Measurements from ENCODE around the gene SPINDOC.
"Not testable (repeated sequence)": the region's sequence is repeated elsewhere in the genome, so short reads cannot be mapped to it uniquely, and the experiment has no call there.

Gene SPINDOC, protein sequence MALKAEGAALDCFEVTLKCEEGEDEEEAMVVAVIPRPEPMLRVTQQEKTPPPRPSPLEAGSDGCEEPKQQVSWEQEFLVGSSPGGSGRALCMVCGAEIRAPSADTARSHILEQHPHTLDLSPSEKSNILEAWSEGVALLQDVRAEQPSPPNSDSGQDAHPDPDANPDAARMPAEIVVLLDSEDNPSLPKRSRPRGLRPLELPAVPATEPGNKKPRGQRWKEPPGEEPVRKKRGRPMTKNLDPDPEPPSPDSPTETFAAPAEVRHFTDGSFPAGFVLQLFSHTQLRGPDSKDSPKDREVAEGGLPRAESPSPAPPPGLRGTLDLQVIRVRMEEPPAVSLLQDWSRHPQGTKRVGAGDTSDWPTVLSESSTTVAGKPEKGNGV

DNA sequence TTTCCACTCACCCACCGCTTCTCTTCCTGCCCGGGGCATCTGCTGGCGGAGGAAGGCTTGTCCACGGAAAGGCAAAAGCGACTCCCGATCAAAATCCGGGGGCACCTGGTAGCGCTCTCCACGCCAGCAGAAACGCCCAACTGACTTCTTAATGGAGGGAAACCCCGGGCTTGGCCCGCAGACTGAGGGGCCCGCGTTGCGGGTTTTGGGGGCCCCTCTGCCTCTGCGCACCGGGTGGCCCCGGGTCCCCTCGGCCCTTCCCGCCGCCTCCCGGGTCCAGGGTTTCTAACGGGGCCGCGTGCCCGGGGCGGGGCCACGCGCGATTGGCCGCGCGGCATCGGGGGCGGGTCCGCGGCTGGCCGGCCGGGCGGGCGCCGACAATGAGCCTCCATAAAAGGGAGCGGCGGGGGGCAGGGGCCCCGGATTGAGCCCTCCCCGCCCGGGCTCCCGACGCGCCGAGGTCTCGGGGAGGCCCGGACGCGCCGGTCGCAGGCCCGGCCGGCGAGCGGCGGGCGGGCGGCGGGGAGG lies at the start of gene SPINDOC:
Gene SPINDOC, plus strand, starts transcription at position 422 of the 528 bp plus-strand sequence. CDS start 231 bp downstream, outside the sequence.
- peak; percentile 97 for DNase-seq (ENCODE audit: low spot score)

DNA sequence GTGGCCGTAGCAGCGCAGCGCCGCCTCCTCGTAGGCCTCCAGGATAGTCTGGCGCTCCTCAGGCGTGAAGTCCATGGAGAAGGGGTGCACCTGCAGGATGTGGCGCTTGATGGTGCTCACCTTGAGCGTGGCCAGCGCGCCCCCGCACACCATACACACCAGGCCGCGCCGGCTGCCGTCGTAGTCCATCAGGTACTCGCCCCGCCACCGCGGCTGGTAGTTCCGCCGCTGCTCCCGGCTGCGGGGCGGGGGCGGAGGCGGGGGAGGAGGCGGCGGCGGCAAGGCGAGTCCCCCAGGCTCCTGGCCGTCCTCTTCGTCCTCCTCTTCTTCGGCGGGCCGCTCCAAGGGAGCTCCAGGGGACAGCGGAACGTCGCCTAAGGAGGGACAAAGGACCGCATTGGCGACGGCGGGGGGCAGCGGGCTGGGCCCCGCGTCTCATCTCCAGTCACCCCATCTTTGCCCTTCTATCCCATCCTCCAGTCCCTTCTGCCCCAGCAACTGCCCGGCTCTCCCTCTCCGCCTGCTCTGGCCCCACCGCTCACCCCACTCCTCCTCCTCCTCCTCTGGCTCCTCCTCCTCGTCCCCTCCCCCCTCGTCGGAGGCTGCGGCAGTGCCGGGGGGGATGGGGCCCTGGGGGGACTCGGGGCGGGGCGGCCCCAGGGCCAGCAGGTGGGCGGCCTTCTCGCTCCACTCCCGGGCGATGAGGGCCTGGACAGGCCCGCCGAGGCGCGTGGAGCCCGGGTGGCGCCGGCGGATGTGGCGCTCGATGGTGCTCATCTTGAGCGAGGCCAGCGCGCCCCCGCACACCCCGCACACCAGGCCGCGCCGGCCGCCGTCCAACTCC lies 49.5 kb upstream of the SPINDOC start:
- peak; percentile 24 for DNase-seq (ENCODE audit: low spot score)

DNA sequence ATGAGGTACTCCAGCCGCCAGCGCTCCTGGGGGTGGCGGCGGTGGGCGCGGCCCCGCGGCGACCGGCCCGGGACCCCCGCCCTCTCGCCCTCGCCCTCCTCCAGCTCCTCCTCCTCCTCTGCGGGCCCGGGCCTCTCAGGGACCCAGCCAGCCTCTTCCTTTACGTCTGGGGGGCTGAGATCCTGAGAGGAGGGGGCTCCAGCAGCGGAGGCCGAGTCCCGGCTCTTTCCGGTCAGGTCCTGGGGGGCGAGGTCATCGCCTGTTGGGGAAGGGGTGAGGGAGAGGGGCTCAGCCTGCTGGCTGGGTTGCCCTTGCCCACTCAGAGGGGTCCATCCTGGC lies 48.9 kb upstream of the SPINDOC start:
- DNase-seq (ENCODE audit: low spot score) = no peak

DNA sequence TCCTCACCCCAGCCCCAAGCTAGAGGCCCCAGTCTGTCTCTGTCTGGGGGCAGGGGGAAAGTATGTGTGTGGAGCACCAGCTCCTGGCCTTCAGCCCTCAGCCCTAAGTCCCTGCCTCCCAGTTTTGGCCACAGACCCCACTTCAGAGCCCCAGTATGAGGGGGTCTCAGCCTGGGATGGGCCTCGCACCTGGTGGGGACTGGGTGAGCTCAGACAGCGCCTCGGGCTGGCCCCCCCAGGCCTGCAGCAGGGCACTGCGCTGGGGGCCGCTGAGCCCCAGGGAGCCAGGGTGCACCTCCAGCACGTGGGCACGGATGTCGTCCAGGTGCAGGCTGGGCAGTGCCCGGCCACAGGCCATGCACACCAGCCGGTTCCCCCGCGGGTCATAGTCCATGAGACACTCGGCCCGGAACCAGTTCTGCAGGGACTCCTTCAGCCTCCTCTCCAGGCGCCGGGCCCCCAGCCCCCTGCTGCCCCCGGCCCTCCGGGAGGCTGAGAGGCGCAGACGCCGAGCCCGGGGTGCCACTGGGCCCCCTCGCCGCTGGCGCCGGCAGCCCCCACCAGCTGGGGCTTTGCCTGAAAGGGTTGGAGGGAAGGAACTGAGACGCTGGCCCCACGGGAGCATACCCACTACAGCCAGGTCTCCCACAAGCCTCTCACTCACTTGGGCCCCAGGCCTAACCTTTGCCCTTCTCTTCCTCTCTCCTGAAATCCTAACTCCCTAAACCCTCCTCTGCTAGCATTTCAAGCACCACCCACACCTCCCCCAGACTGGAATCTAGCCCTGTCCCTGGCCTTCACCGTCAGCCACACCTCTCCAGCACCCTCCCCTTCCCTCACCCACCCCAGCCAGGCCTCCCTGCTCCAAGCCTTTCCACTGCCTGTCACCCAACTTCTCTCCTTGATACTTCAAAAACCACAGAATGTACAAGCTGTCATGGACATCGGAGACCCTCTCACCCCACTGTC lies 48.3 kb upstream of the SPINDOC start:
- DNase-seq (ENCODE audit: low spot score) = peak; percentile 25

DNA sequence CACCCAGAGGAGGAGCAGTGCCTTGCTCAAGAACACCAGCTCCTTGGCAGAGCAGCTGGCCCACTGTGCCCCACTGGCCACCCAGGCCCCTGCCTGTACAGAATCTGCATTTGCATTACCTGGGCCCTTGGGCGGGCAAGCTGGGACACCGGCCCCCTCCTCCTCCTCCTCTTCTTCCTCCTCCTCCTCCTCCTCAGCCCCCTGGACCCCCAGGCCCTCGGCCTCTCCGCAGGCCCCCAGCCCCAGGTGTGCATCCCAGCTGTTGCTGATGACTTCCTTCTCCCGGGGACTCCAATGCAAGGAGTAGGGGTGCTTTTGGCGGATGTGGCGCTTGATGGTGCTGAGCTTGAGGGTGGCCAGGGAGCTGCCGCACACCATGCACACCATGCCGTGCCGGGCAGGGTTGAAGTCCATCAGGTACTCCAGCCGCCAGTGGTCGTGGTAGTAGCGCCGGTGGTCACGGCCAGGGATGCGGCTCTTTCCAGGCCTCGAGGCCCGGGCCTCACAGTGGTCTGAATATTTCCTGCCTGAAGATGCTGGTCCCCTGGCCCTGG lies 47.5 kb upstream of the SPINDOC start:
- DNase-seq (ENCODE audit: low spot score) = no peak

DNA sequence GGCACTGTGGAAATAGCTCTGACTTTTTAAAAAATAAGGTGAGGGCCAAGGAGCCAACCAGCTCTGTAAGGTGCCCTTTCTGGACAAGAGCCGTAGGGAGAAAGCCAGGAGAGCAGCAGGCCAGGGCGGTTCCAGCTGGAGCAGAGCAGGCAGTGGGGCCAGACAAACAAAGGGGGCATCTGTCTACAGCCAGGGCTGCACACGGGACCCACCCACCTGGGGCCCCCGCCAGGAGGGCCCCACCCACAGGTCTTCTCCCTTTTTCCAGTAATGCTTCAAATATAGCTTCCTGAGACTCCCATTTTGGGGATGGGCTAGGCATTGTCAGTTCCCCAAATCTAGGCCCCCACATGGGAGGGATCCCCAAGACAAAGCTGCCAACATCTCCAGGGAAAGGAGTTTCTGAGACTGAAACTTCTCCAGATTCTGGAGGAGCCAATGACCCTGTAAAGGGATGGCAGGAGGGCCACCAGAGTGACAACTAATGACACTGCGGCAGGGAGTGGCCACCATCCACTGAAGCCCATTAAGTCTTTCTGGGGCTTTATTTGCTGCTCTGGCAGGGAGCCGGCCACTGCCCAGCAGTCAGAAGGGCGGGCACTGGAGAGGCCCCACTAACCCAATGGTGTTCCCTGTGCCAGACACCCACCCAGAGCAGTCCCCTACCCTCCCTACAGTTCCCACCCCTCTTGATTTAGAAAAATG lies 46.6 kb upstream of the SPINDOC start:
- DNase-seq (ENCODE audit: low spot score) = no peak

DNA sequence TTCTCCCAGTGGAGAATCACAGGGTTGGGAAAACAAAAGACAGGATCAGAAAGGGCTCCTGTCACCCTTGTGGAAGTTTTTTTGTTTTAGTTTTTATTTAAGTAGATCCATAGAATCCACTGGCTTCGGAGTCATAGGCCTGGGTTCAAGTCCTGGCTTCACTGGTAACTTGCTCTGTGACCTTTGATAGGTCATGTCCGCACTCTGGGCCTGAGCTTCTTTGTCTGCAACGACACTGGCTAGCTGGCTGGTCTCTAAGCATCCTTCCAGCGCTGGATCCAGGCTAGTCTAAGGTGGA lies 46.0 kb upstream of the SPINDOC start:
- DNase-seq (ENCODE audit: low spot score) = no peak

DNA sequence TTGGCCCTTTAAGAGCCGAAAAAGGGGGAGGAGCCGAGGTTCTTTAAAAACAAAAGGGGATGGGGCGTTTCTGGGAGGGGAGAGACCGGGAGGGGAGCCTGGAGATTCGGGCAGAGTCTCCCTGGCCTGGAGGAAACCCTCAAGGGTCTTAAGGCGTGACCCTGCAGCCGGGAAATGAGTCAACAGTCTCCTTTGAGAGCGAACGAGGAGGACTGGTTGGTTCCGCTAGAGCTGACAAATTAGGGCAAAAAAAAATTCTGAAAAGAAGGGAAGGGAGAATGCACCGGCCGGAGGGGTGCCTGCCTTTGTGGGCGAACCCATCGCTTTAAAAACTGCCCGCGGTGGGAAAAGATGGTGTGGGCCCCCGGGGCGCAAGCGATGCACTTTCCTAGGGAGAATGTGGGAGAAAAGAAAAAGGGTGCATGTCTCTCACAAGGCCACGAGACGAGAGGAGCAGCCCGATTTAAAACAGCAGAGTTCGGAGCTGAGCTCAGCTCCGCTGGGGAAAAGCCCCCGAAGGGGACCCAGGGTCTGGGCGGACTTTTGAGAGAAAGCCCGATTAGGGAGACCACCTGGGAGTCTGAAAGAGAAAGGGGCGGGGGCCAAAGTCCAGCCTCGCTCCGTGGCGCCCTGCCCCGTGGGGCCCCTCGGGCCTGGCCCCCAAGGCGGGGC lies 45.6 kb upstream of the SPINDOC start:
- DNase-seq (ENCODE audit: low spot score) = peak; percentile 80

DNA sequence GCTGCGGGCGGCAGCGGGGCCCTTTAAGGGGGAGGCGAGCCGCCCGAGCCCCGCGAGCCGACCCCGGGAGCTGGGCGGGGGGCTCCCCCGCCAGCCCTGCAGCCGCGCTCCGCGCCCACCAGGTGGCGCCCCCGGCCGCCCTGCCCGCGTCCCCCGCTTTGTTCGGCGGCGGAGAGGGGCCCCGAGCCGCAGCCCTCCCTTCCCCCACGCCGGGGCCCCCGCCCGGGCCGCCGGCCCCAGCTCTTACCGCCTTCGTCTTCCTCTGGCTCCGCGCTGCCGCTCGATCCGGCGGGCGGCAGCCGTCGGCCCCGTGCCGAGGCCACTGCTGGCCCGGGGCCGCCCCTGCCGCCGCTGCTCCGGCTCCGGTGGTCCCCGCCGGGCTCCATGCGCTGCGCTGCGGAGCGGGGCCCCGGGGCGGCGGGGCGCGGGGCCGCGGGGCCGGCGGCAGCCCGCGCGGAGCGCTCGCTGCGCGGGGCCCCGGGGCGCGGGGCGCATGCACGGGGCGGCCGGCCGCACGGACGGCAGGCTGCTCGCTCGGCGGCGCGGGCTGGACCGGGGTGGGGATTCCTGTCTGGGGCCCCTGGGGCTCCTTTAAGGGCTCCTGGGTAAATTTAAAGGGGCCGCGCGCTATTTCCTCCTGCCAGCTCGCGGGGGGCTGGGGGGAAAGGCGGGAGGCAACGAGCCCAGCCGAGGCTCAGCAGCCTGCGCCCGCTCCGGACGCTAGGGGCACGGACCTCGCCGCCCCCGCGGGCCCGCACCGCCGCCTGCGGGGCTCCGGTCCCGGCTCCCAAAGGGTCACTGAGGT lies 44.8 kb upstream of the SPINDOC start, which contains the start of gene ZFTA:
Gene ZFTA, minus strand, starts transcription at position 539 of the 805 bp plus-strand sequence. Its CDS starts 153 bp downstream, at position 386.
- peak; percentile 88 for DNase-seq (ENCODE audit: low spot score)

DNA sequence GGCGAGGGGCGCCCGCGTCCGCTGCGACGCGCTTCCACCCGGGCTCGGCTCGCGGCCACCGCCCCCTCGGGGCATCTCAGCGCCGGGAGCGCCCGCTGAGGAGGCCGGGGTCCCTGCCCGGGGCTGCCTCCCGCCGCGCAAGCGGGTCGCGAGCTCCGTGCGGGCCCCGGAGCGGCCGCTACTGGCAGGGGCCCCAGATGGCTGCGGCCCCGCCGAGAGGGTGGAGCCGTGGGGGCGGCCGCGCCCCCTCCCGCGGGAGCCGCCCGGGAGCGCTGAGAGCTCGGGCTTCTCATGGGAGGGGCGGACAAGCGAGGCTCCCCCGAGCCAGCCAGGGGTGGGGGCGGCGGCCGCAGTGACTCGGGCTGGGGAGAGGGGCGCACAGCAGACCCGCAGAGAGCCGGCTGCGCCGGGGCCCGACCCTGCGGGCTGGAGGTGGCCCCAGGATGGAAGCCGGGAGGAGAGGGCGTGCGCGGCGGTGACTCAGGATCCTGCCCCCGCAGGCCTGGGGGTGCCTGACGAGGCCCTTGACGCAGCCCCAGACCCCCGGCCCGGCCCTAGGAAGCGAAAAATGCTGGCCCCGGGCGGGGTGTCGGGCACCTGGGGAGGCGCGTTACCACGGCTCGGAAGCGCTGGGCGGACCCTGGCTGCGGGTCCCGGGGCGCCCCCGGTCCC lies 44.1 kb upstream of the SPINDOC start:
- peak; percentile 86 for DNase-seq (ENCODE audit: low spot score)

DNA sequence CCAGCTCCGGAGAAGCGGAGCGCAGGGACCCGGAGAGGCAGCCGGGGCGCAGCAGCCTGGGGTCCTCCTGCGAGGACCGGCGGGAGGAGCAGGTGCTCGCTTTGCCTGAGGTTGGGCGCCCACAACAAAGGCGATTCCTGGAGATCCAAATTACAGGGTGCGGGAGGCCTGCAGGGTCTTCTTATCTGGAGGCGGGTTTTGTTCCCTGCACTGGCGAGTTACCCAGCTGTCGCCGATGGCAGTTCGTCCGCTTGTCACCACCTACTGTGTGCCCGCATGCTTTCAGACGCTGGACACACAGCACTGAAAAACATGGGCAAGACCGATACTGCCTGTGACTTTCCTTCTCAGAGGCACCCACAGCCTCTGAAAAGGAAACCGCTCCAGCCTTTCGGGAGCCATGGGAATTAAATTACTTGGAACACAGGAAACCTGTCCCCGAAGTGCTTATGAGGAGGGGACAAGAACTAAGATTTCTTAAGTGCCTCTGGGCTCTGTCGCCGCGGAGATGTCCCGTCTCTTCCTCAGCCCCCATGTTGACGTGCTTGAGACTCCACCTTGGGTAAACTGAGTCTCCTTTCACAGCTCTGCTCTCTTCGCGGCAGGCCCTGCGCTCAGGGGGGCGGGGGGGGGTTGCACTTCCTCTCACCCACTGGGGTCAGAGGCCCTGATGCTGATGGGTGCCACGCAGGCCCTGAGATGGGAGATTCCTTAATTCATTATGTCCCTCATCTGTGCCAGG lies 43.4 kb upstream of the SPINDOC start:
- no peak for DNase-seq (ENCODE audit: low spot score)

DNA sequence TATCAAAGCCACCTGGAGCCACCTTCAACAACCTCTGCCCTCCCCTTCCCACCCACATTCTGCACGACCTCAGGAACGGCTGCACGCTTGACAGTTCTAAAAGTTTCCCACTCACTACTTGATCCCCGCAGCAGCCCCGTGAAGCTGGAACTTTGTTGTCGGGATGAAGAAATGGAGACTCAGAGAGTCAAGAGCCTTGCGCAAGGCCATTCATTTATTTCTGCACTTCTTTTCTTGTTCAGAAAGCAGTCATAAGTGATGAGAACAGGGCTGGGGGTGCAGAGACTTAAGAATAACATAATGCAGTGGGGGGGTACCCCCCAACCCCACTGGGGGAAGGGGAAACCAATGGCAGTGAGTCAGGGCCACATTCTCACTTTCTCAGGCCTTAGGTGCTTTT lies 42.5 kb upstream of the SPINDOC start:
- no peak for DNase-seq (ENCODE audit: low spot score)

DNA sequence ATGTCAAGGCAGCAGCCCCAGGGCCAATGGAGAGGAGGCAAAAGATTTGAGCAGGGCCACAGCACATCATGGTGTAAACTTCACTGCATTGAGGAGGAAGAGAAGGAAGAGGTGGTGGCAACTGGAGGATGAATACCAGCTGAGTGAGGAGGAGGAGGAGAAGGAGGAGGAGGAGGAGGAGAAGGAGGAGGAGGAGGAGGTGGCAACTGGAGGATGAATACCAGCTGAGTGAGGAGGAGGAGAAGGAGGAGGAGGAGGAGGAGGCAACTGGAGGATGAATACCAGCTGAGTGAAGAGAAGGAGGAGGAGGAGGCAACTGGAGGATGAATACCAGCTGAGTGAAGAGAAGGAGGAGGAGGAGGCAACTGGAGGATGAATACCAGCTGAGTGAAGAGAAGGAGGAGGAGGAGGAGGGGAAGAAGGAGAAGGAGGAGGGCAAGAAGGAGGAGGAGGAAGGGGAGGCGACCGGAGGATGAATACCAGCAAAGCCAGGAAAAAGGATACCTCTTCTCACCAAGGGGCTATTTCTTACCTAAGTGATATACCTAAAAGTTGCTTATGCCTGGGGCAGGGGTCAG lies 41.4 kb upstream of the SPINDOC start:
- not testable (repeated sequence) for DNase-seq (ENCODE audit: low spot score)

DNA sequence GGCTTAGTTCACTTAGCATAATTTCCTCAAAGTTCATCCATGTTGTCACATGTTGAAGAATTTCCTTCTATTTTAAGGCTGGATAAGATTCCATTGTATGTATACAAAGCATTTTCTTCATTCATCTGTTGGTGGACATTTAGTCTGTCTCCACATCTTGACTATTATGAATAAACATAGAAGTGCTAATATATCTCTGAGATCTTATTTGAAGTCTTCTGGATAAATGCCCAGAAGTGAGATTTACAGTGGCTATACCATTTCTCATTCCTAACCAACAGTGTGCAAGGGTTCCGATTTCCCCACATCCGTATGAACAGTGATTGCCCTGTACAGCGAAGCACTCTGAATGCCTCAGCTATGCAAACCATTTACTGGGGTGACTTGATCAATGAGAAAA lies 38.1 kb upstream of the SPINDOC start:
- DNase-seq (ENCODE audit: low spot score) = no peak

DNA sequence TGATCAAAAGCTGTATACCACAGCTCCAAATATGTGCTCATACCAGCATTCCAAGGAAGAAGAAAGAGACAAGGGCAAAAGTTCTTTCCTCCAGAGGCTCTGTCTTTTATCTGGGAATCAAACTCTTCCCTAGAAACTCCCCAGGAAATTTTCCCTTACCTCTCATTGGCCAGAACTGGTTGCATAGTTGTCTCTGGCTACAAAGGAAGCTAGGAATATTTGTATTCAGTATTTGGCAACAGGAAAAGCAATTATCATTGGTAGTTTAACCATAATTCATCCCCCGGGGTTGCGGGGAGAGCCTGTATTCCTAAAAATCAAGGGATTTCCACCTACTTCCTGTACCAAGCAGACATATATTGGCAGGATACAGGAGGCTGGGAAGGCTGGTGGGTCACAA lies 34.2 kb upstream of the SPINDOC start:
- no peak for DNase-seq (ENCODE audit: low spot score)

DNA sequence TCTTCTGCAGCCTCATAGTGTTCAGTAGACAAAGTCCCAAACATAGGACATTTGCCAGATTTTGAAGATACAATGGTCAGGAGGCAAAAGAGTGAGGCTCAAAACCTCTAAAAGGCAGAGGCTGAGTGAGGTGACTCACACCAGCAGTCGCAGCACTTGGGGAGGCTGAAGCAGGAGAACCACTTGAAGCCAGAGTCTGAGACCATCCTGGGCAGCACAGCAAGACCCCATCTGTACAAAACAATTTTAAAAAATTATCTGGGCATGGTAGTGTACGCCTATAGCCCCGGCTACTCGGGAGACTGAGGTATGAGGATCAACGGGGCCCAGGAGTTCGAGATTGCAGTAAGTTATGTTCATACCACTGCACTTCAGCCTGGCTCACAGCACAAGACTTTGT lies 30.5 kb upstream of the SPINDOC start:
- DNase-seq (ENCODE audit: low spot score) = no peak

DNA sequence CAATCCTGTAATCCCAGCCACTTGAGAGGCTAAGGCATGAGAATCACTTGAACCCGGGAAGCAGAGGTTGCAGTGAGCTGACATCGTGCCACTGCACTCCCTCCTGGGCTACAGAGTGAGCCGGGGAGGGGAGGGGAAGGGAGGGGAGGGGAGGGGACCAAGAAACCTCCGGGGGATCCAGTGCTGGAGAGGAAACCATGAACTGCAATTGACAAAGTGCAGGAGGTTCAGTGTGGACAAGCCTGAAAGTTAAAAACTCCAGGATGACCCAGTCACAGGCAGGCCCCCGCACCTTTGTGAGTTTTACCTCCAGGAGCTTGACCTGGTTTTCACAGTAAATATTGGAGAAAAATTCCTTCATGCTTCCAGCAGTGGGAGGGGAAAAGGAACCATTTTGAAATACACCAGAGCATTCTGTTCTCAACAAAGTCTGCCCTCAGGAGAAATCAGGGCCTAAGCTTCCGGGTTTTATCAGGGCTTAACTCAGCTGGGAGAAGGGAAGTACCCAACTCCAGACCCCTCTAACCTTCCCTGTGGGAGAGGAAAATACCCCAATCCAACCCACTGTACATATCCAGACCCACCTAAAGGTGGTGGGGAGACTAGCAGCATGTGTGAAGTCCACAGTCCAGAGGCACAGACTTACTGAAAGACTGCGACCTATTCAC lies 29.2 kb upstream of the SPINDOC start:
- DNase-seq (ENCODE audit: low spot score) = no peak
